Measurements from ENCODE around the gene TMEM134. TPM values are rescaled to one million over a fixed set of nuclear protein-coding genes. Genes with fewer than 3 reads are reported as not detected.
A peak's percentile ranks its signal among the peaks of the same experiment; 100 is the strongest.
"Not testable (repeated sequence)": the region's sequence is repeated elsewhere in the genome, so short reads cannot be mapped to it uniquely, and the experiment has no call there.

Gene TMEM134
- polyA plus RNA-seq, 1 experiment: 14.7 TPM

DNA sequence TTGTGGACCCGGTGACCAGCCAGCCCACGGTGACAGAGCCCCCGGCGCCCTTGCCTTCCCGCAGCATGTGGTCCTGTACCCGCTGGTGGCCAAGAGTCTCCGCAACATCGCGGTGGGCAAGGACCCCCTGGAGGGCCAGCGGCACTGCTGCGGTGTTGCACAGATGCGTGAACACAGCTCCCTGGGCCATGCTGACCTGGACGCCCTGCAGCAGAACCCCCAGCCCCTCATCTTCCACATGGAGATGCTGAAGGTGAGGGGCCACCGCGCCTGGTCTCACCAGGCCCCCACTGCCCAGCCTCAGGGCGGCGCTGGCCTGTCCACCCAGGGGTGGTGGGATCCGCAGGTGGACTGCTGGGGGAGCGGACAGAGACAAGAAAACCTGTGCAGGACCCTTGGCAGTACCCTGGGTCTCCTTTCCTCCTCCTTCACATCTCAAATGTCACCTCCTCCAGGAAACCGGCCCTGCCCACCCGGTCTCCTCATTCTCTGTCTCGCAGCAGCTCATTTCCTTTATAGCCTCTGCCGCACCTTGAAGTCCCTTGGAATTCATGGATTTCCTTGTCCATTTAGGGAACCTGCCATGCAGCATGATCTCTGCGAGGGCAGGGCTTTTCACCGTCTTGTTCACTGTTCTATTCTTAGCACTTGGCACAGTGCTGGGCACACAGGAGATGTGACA is 20.3 kb upstream of the TMEM134 start:
- no peaks in the 10 kb centered on the region; the same call in 1 of the 2 replicates for H3K9me3 ChIP-seq (ENCODE audit: control insufficient read depth, insufficient read depth, low read length)
- ChIA-PET POLR2A (interaction anchor here (1.0 kb wide), 1 partner anchor 88 kb away, joined by 4 read pairs; the partner anchor contains the start of gene PPP1CA), CTCF (no interaction called here)
- no peak for DNase-seq (ENCODE audit: low read depth, low spot score)
- TF ChIP-seq, protein P1, sequence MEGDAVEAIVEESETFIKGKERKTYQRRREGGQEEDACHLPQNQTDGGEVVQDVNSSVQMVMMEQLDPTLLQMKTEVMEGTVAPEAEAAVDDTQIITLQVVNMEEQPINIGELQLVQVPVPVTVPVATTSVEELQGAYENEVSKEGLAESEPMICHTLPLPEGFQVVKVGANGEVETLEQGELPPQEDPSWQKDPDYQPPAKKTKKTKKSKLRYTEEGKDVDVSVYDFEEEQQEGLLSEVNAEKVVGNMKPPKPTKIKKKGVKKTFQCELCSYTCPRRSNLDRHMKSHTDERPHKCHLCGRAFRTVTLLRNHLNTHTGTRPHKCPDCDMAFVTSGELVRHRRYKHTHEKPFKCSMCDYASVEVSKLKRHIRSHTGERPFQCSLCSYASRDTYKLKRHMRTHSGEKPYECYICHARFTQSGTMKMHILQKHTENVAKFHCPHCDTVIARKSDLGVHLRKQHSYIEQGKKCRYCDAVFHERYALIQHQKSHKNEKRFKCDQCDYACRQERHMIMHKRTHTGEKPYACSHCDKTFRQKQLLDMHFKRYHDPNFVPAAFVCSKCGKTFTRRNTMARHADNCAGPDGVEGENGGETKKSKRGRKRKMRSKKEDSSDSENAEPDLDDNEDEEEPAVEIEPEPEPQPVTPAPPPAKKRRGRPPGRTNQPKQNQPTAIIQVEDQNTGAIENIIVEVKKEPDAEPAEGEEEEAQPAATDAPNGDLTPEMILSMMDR (IDR thresholded peaks at IDR 0.05; ENCODE audit: low read depth, low read length): no peak
- no peak overlapping the region for H3K4me3 ChIP-seq (ENCODE audit: low read depth, low read length)
- no peak overlapping the region for H3K27ac ChIP-seq (ENCODE audit: low read depth, low read length)
- H3K27me3 ChIP-seq (ENCODE audit: control insufficient read depth, insufficient read depth, low read length): no peaks in the 10 kb centered on the region

DNA sequence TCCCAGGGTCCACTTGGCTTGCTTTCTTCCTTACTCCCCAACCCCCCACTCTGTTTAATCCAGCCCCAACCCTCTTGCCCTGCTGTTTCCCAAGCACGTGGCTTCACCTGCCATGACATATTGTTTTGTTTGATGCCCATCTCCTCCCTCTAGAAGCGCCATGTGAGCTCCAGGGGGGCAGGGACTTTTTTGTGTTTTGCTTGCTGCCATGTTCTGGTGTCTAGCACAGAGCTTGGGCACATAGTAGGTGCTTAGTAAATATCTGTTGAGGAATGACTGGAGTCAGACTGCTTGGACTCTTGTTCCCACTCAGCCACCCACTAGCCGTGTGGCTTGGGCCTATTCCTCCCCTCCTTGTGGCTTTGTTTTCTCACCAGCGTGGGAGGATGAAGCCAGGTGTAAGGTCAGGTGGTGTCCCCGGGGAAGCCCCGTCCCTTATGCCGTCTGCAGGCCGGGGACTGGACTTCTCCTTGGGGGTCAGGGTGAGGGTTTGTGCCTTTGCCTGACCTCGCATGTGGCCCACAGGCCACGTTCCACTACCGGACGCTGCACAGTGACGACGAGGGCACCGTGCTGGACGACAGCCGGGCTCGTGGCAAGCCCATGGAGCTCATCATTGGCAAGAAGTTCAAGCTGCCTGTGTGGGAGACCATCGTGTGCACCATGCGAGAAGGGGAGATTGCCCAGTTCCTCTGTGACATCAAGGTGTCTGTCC is 17.6 kb upstream of the TMEM134 start:
- Histone ChIP-seq H3K9me3 (ENCODE audit: control insufficient read depth, insufficient read depth, low read length) (peaks cover 6% of the 10 kb centered on the region), H3K27ac (ENCODE audit: low read depth, low read length) (no peak overlapping the region), H3K27me3 (ENCODE audit: control insufficient read depth, insufficient read depth, low read length) (no peaks in the 10 kb centered on the region), H3K4me3 (ENCODE audit: low read depth, low read length) (no peak overlapping the region)
- TF ChIP-seq, protein P1 (IDR thresholded peaks at IDR 0.05; ENCODE audit: low read depth, low read length): no peak
- no peak for DNase-seq (ENCODE audit: low read depth, low spot score)
- POLR2A ChIA-PET: no interaction called here
- CTCF ChIA-PET: no interaction called here

DNA sequence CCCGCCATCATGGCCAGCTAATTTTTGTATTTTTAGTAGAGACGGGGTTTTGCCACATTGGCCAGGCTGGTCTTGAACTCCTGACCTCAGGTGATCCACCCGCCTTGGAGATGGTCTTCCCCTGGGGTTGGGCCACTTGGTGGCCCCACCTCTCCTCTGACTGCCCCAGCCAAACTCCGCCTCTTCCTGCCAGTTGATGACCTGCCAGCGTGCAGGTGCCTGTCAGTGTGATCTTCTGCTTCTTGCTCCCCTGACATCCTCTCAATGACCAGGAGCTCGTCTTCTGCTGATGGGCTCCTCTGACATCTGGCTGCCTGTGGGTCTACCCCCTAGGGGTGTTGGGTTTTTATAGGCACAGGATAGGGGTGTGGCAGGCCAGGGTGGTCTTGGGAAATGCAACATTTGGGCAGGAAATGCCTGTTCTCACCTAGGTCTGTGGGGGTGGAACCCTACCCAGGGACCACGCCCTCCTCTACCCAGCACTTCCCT is 16.9 kb upstream of the TMEM134 start:
- DNase-seq (ENCODE audit: low read depth, low spot score); CTCF ChIA-PET; POLR2A ChIA-PET; H3K9me3 ChIP-seq (ENCODE audit: control insufficient read depth, insufficient read depth, low read length); H3K4me3 ChIP-seq (ENCODE audit: low read depth, low read length); H3K27ac ChIP-seq (ENCODE audit: low read depth, low read length); H3K27me3 ChIP-seq (ENCODE audit: control insufficient read depth, insufficient read depth, low read length): not testable (repeated sequence)

DNA sequence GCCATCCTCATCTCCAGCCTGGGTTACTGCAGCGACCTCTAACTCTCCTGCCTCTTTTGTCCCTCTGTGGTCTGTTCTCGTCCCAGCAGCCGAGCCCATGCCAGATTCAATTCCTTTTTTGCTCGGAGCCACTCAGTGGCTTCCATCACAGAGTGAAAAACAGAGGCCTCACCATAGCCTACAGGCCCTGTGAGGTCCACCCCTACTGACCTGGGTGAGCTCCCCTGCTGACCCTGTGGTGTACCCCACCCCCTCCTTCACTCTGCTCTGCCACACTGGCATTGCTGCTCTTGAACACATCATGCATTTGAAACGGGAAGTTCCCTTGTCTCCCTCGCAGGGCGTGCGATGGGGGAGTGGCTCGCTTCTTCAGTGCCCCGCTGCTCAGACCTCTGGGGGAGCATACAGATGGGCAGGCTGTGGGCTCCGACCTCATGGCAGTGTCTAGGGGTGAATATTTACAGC is 15.8 kb upstream of the TMEM134 start:
- ChIA-PET CTCF (no interaction called here), POLR2A (no interaction called here)
- DNase-seq (ENCODE audit: low read depth, low spot score): no peak
- Histone ChIP-seq H3K9me3 (ENCODE audit: control insufficient read depth, insufficient read depth, low read length) (peaks cover 6% of the 10 kb centered on the region), H3K27ac (ENCODE audit: low read depth, low read length) (no peak overlapping the region), H3K27me3 (ENCODE audit: control insufficient read depth, insufficient read depth, low read length) (no peaks in the 10 kb centered on the region), H3K4me3 (ENCODE audit: low read depth, low read length) (no peak overlapping the region)
- TF ChIP-seq, protein P1 (IDR thresholded peaks at IDR 0.05; ENCODE audit: low read depth, low read length): no peak

DNA sequence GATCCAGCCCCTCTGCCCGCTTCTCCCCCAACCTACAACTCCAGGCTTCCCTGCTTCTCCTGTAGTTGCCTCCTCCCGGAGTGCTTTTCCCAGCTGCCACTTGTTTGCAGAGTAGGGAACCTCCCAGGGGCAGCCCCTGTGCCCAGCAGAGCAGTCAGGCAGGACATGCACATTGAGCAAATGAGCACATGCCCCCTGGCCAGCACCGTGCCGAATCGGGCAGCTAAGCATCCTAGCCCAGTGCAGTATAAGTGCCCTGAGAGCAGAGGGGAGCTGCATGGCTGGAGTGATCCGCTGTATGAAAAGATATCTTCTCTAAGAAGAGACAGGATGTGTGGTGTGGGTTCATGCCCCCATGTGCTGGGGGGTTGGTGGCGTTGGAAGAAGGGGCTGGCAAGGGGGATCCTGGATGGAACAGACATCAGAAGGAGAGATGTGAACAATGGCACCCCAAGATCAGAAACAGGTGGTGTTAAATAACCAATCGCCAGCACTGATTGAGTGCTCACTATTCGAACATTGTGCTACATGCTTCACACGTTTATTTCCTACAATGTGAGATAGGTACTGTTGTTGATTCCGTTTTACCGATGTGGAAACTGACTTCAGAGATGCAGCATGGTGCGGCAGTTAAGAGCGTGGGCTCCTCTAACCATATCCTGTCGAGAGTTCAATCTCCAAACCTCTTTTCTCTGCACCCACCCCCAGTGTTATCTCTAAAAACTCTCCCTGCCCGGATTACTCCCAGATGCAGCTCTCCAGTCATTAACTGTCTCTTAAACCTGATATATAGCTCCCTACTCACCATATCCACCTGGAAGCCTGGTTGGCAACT is 15.0 kb upstream of the TMEM134 start:
- no peaks in the 10 kb centered on the region for H3K27me3 ChIP-seq (ENCODE audit: control insufficient read depth, insufficient read depth, low read length)
- DNase-seq (ENCODE audit: low read depth, low spot score): no peak
- peaks cover 6% of the 10 kb centered on the region for H3K9me3 ChIP-seq (ENCODE audit: control insufficient read depth, insufficient read depth, low read length)
- CTCF ChIA-PET: no interaction called here
- POLR2A ChIA-PET: no interaction called here
- peak overlapping the region; percentile 78 for H3K4me3 ChIP-seq (ENCODE audit: low read depth, low read length)
- TF ChIP-seq, protein P1 (IDR thresholded peaks at IDR 0.05; ENCODE audit: low read depth, low read length): no peak
- H3K27ac ChIP-seq (ENCODE audit: low read depth, low read length): no peak overlapping the region
